Esophagus muscularis mucosa (tissue), 4 donors: ENCODE results near the gene CHST15. TPM values are rescaled to one million over a fixed set of nuclear protein-coding genes. Genes with fewer than 3 reads are reported as not detected.

ENCODE experiments used
- DNase-seq: peaks from one replicate; pipeline ENCODE4 v3.0.0-alpha.2; 2017; ENCODE audit errors: extremely low spot score
- H3K27ac ChIP-seq, 4 donors: fragments of 200-600 bp; sonication (generic); replicated peaks in 1 of 4; 1 replicate in 3 of 4; 2 replicates in 1 of 4; pipeline ENCODE4 v1.5.1; 2016 to 2019; ENCODE audit warnings: mild to moderate bottlenecking in 1 of 4
- H3K27me3 ChIP-seq, 4 donors: fragments of 200-600 bp; sonication (generic); one replicate each; pipeline versions ENCODE4 v1.5.1 to v1.6.0; 2016 to 2019
- H3K36me3 ChIP-seq, 4 donors: fragments of 200-600 bp; sonication (generic); one replicate each; pipeline ENCODE4 v1.5.1; 2016 to 2019
- H3K4me1 ChIP-seq, 4 donors: fragments of 200-600 bp; sonication (generic); one replicate each; pipeline ENCODE4 v1.5.1; 2016 to 2019
- H3K4me3 ChIP-seq, 4 donors: fragments of 200-600 bp; sonication (generic); 1 replicate in 2 of 4; 2 replicates in 2 of 4; pipeline ENCODE4 v1.5.1; 2016 to 2019; ENCODE audit warnings: mild to moderate bottlenecking in 4 of 4, moderate library complexity in 1 of 4
- H3K9me3 ChIP-seq, 4 donors: fragments of 200-600 bp; sonication (generic); 1 replicate in 3 of 4; 2 replicates in 1 of 4; pipeline ENCODE4 v1.5.1; 2016 to 2019
- EP300 ChIP-seq: sonication (generic); formaldehyde crosslinking; IDR thresholded peaks from one replicate; pipeline ENCODE4 v1.6.1; 2017; ENCODE audit warnings: antibody characterized with exemption
- POLR2A ChIP-seq: fragments of 450-650 bp; IDR thresholded peaks from one replicate; pipeline ENCODE4 v1.6.1; 2017; ENCODE audit warnings: antibody characterized with exemption, moderate library complexity, mild to moderate bottlenecking, low read depth
- POLR2AphosphoS5 ChIP-seq, 2 donors: sonication (generic); formaldehyde crosslinking; IDR thresholded peaks; one replicate each; pipeline ENCODE4 v1.6.1; 2017; ENCODE audit warnings: antibody characterized with exemption in 2 of 2
- WGBS: methylation state at CpG from one replicate; pipeline ENCODE4 v1.1.5; 2018; 5-methylcytosine and 5-hydroxymethylcytosine counted together
- intact Hi-C: fragments of 100-400 bp; cut with DNase I; formaldehyde crosslinking; loops from one replicate; pipeline ENCODE4 v1.15.1; 2023
- total RNA-seq, 4 donors: library from RNA; depleted of rRNA; stranded (reverse); fragments of >200 nt; gene quantifications; one replicate each; pipeline versions ENCODE4 v1.1.0 to v1.2.1, GENCODE V29; 2016
- TF ChIP-seq, protein P1 (sequence below), 3 experiments: fragments of 200-600 bp in 2 of 3; fragments of 450-650 bp in 1 of 3; sonication (generic) in 2 of 3; IDR thresholded peaks; one replicate each; pipeline ENCODE4 v1.5.1; 2017 to 2019; ENCODE audit warnings: antibody characterized with exemption in 3 of 3, mild to moderate bottlenecking in 2 of 3, moderate library complexity in 1 of 3

The CHST15 gene
- total RNA-seq, 4 donors from 2014 or later = 48.2 to 76.1 (median 62.5) TPM

DNA sequence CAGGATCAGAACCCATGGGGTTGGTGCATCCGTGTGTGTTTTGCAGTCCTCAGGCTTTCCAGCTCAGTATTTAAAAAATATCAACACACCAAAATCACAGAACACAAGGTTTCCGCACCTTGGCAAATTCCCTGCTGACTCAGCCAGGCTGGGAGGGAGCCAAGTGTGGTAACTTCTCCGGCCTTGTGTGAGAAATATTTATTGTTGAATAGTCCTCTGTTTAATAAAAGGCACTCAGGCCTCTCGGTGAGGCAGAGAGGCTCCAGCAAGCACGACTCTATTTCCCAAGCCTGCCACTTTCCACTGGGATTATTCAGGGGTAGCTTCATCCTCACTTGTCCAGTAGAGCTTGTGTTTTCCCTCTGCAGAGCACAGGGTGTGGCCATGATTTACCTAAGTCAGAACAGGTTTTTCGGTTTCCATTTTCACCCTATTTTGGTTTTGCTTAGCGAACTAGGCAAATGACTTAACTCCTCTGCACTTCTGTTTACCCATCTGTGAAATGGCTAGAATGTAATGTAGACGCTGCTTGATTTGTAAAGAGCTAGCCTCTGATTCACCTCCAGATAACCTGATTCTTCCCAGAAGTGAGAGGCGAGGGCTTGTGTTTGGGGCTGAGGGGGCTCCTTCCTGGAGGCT, 13.0 kb upstream of the CHST15 start:
- H3K27me3 ChIP-seq = no peaks in the 10 kb centered on the region
- peak; percentile 96 for DNase-seq
- H3K36me3 ChIP-seq = no peaks in the 10 kb centered on the region
- H3K27ac ChIP-seq = peak overlapping the region; percentile 76 to 87 (median 84)
- WGBS = 35% methylated on average over 9 of the region's 9 CpGs
- peaks cover 11 to 36% (median 34%) of the 10 kb centered on the region in 4 donors for H3K4me1 ChIP-seq
- TF ChIP-seq POLR2A = no peak
- TF ChIP-seq, protein P1, sequence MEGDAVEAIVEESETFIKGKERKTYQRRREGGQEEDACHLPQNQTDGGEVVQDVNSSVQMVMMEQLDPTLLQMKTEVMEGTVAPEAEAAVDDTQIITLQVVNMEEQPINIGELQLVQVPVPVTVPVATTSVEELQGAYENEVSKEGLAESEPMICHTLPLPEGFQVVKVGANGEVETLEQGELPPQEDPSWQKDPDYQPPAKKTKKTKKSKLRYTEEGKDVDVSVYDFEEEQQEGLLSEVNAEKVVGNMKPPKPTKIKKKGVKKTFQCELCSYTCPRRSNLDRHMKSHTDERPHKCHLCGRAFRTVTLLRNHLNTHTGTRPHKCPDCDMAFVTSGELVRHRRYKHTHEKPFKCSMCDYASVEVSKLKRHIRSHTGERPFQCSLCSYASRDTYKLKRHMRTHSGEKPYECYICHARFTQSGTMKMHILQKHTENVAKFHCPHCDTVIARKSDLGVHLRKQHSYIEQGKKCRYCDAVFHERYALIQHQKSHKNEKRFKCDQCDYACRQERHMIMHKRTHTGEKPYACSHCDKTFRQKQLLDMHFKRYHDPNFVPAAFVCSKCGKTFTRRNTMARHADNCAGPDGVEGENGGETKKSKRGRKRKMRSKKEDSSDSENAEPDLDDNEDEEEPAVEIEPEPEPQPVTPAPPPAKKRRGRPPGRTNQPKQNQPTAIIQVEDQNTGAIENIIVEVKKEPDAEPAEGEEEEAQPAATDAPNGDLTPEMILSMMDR (IDR thresholded peaks at IDR 0.05) = no peak
- TF ChIP-seq POLR2AphosphoS5 (IDR thresholded peaks at IDR 0.05) = peak; percentile 71 to 81
- no peak for TF ChIP-seq EP300
- intact Hi-C loops = loop anchor here (5.0 kb wide), 2 partner anchors 46 to 281 kb away; no protein-coding TSS in a partner anchor
- H3K4me3 ChIP-seq = peak overlapping the region; percentile 9 to 37 (median 18)
- no peaks in the 10 kb centered on the region for H3K9me3 ChIP-seq

DNA sequence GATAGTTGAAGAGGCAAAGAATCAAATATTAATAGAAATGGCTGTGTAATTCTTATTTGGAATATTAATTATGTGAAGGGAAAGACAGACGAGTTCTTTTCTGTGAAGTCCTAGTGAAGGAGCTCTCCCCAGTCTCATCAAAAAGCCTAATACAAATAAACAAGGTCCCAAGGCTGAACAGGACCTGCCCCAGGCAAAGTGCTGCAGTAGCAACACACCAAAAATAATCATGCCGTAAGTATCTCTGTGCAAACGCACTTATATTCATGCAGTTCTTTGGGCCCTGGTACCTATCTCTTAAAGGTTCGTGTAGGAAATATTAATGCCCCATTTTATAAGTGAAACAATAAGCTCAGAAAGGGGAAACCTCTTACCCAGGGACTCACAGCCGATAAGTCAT, 12.2 kb upstream of the CHST15 start:
- Histone ChIP-seq H3K27ac (peak overlapping the region; percentile 76 to 87 (median 84)), H3K27me3 (no peaks in the 10 kb centered on the region), H3K9me3 (no peaks in the 10 kb centered on the region), H3K4me1 (peaks cover 11 to 36% (median 34%) of the 10 kb centered on the region in 4 donors), H3K36me3 (no peaks in the 10 kb centered on the region), H3K4me3 (peak overlapping the region; percentile 9 to 37 (median 18))
- TF ChIP-seq POLR2AphosphoS5 (IDR thresholded peaks at IDR 0.05) (peak in 1 of 2 donors; percentile 33), POLR2A (no peak)
- intact Hi-C loops = loop anchor here (5.0 kb wide), 2 partner anchors 47 to 282 kb away; no protein-coding TSS in a partner anchor
- 41% methylated on average over 5 of the region's 5 CpGs for WGBS
- no peak for DNase-seq

GRCh38 chr10:124105045-124105444, 11.6 kb upstream of the CHST15 start:
- intact Hi-C loops = loop anchor here (5.0 kb wide), 2 partner anchors 47 to 282 kb away; no protein-coding TSS in a partner anchor
- H3K27me3 ChIP-seq = no peaks in the 10 kb centered on the region
- H3K9me3 ChIP-seq = peaks cover 0 to 4% (median 0%) of the 10 kb centered on the region in 4 donors
- 53% methylated on average over 2 of the region's 6 CpGs for WGBS
- no peak for DNase-seq
- H3K27ac ChIP-seq = peak overlapping the region; percentile 76 to 87 (median 84)
- H3K36me3 ChIP-seq = no peaks in the 10 kb centered on the region
- TF ChIP-seq, protein P1 (IDR thresholded peaks at IDR 0.05) = no peak
- TF ChIP-seq POLR2A (no peak), POLR2AphosphoS5 (IDR thresholded peaks at IDR 0.05) (no peak), EP300 (no peak)
- H3K4me1 ChIP-seq = peaks cover 11 to 36% (median 34%) of the 10 kb centered on the region in 4 donors
- peak overlapping the region in 1 of 4 donors; percentile 17 for H3K4me3 ChIP-seq

DNA sequence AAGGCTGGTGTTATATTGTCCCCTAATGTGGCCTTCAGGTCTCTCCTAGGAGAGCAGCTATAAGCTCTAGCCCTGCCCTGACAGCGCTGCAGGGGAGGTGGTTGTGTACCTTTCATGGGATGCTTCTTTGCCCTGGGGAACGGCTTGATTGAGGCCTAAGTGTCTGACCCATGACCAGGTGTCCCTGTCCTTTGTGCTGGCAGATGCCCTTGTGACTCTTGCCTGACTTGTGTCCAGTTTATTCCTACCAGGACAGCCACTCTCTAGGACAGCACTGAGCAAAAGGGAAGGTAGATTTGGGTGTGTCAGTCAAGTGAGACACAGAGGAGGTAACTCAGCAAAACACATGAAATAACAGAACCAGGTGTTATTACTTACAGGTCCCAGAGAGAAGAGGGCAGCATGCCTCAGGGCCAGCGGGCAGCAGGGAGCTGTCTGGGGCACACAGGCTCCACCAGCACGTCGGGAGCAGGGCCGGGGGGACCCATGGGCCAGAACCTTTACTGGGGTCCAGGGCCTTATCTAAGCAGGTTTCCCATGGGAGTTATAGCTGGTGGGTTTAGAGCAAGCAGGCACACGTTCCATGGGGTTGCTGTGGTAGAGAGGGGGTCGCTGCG, 10.7 kb upstream of the CHST15 start:
- intact Hi-C loops = no loop called here

More for the DNA sequence above, 10.7 kb upstream of the CHST15 start:
- Histone ChIP-seq H3K4me1 (peaks cover 11 to 36% (median 34%) of the 10 kb centered on the region in 4 donors), H3K36me3 (no peaks in the 10 kb centered on the region), H3K27me3 (no peaks in the 10 kb centered on the region), H3K27ac (peak overlapping the region in 1 of 4 donors; percentile 85), H3K4me3 (no peak overlapping the region), H3K9me3 (peaks cover 0 to 4% (median 0%) of the 10 kb centered on the region in 4 donors)
- no peak for DNase-seq
- 88% methylated on average over 6 of the region's 9 CpGs for WGBS
- TF ChIP-seq POLR2A (no peak), EP300 (no peak), POLR2AphosphoS5 (IDR thresholded peaks at IDR 0.05) (no peak)
- TF ChIP-seq, protein P1 (IDR thresholded peaks at IDR 0.05) = no peak
